ENCODE measurements around the gene TMEM269. TPM values are rescaled to one million over a fixed set of nuclear protein-coding genes. Genes with fewer than 3 reads are reported as not detected.

The TMEM269 gene
- total RNA-seq, 1 experiment from 2014 or later, result 0.28 TPM

- Histone ChIP-seq H3K79me2 (ENCODE audit: low read depth) (no peaks in the 10 kb centered on the region), H3F3A (ENCODE audit: insufficient read depth, low read depth) (no peaks in the 10 kb centered on the region), H3K4me3 (no peak overlapping the region), H3K4me2 (no peak overlapping the region), H3K27ac (no peak overlapping the region), H3K27me3 (ENCODE audit: insufficient read depth, low read depth) (no peaks in the 10 kb centered on the region), H4K20me1 (ENCODE audit: insufficient read depth) (no peaks in the 10 kb centered on the region), H2AFZ (no peak overlapping the region), H3K4me1 (replicated peaks; ENCODE audit: insufficient read depth) (no peaks in the 10 kb centered on the region), H3K36me3 (ENCODE audit: low read depth) (no peaks in the 10 kb centered on the region), H3K9me2 (ENCODE audit: insufficient read depth) (no peaks in the 10 kb centered on the region), H3K9me3 (ENCODE audit: insufficient read depth, low read depth) (no peaks in the 10 kb centered on the region)
- intact Hi-C loops (cut with micrococcal nuclease; ENCODE audit: unreplicated experiment), result no loop called here
- TF ChIP-seq EZH2 (IDR thresholded peaks at IDR 0.05; ENCODE audit: low read depth), result no peak
- TF ChIP-seq CTCF (conservative IDR thresholded peaks at IDR 0.05), result no peak
- POLR2A ChIA-PET (ENCODE audit: unreplicated experiment), result interaction anchor here (0.7 kb wide), 1 partner anchor 23 kb away, joined by 7 read pairs; no protein-coding TSS in a partner anchor
- CTCF ChIA-PET, result no interaction called here
- no TSS peak for BruUV-seq (replicated peaks)
- no peak for DNase-seq
Observed at GRCh38 chr1:42830631-42831030, 45.8 kb downstream of the TMEM269 start.

GRCh38 chr1:42831273-42831672 lies 46.5 kb downstream of the TMEM269 start:
- no peaks in the 10 kb centered on the region for H4K20me1 ChIP-seq (ENCODE audit: insufficient read depth)
- intact Hi-C loops (cut with micrococcal nuclease; ENCODE audit: unreplicated experiment), result no loop called here
- no peaks in the 10 kb centered on the region for H3F3A ChIP-seq (ENCODE audit: insufficient read depth, low read depth)
- no peaks in the 10 kb centered on the region for H3K27me3 ChIP-seq (ENCODE audit: insufficient read depth, low read depth)
- no peaks in the 10 kb centered on the region for H3K79me2 ChIP-seq (ENCODE audit: low read depth)
- H3K4me1 ChIP-seq (replicated peaks; ENCODE audit: insufficient read depth), result no peaks in the 10 kb centered on the region
- H3K4me3 ChIP-seq, result no peak overlapping the region
- H3K36me3 ChIP-seq (ENCODE audit: low read depth), result no peaks in the 10 kb centered on the region
- no TSS peak for BruUV-seq (replicated peaks)
- H3K4me2 ChIP-seq, result no peak overlapping the region
- H3K9me3 ChIP-seq (ENCODE audit: insufficient read depth, low read depth), result no peaks in the 10 kb centered on the region
- H2AFZ ChIP-seq, result no peak overlapping the region
- TF ChIP-seq CTCF (conservative IDR thresholded peaks at IDR 0.05) (no peak), EZH2 (IDR thresholded peaks at IDR 0.05; ENCODE audit: low read depth) (no peak)
- POLR2A ChIA-PET (ENCODE audit: unreplicated experiment), result interaction anchor here (0.7 kb wide), 1 partner anchor 23 kb away, joined by 7 read pairs; no protein-coding TSS in a partner anchor
- no peaks in the 10 kb centered on the region for H3K9me2 ChIP-seq (ENCODE audit: insufficient read depth)
- H3K27ac ChIP-seq, result no peak overlapping the region
- no peak for DNase-seq
- CTCF ChIA-PET, result no interaction called here

GRCh38 chr1:42832641-42833240 lies 48.0 kb downstream of the TMEM269 start:
- Histone ChIP-seq H4K20me1 (ENCODE audit: insufficient read depth) (no peaks in the 10 kb centered on the region), H3K4me2 (no peak overlapping the region), H3K27ac (no peak overlapping the region), H2AFZ (no peak overlapping the region), H3K9me2 (ENCODE audit: insufficient read depth) (no peaks in the 10 kb centered on the region), H3K4me1 (replicated peaks; ENCODE audit: insufficient read depth) (no peaks in the 10 kb centered on the region), H3K9me3 (ENCODE audit: insufficient read depth, low read depth) (no peaks in the 10 kb centered on the region), H3F3A (ENCODE audit: insufficient read depth, low read depth) (no peaks in the 10 kb centered on the region), H3K36me3 (ENCODE audit: low read depth) (no peaks in the 10 kb centered on the region), H3K27me3 (ENCODE audit: insufficient read depth, low read depth) (no peaks in the 10 kb centered on the region), H3K79me2 (ENCODE audit: low read depth) (no peaks in the 10 kb centered on the region), H3K4me3 (no peak overlapping the region)
- TF ChIP-seq CTCF (conservative IDR thresholded peaks at IDR 0.05) (no peak), EZH2 (IDR thresholded peaks at IDR 0.05; ENCODE audit: low read depth) (no peak)
- no TSS peak for BruUV-seq (replicated peaks)
- CTCF ChIA-PET, result no interaction called here
- DNase-seq, result no peak
- intact Hi-C loops (cut with micrococcal nuclease; ENCODE audit: unreplicated experiment), result no loop called here
- POLR2A ChIA-PET (ENCODE audit: unreplicated experiment), result no interaction called here
